ENCODE results near the gene PGA5.

The PGA5 gene

DNA sequence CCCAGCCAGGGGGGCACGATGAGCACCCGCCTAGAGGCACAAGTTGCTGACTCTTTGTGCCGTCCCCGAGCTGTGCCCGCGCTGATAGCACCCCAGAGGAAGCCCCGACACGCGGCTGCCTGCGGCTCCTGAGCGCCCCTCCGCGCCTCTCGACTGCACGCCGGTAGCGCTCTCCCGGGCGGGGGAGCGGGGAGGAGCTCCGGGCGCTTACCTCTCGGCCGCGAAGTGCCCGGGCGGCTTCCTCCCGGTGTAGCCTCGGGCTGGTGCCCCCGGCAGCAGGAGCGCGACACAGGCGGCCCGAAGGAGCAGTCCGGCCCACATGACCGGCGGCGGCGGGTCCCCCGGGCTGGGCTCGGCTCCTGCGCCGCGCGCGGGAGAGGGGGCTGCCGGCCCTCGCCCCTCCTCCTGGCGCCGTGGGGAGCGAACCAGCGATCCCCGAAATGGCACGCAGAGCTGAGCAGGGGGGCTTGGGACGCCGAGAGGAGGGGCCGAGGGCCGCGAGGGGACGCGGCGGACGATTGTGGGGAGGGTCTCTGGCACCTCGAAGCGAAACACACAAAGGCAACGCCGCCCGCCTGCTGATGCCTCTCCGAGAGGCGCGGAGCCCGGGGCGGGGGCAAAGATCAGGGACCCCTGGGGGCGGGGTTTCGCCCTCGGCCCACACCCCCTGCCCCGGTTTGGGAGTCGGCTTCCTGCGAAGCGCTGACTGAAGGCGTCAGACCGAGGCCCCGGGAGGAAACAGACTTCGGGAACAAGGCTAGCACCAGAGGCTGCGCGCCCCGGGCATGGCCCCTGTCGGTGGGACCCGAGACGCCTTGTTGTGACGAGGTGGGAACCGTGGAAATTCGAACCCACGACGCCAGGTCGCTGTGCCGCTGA, 54.0 kb downstream of the PGA5 start, which contains the start of gene VWCE:
Gene VWCE, minus strand, starts transcription at position 600 of the 879 bp plus-strand sequence. Its CDS starts 279 bp downstream, at position 321.
- peak; percentile 66 for DNase-seq (ENCODE audit: low read depth)

DNA sequence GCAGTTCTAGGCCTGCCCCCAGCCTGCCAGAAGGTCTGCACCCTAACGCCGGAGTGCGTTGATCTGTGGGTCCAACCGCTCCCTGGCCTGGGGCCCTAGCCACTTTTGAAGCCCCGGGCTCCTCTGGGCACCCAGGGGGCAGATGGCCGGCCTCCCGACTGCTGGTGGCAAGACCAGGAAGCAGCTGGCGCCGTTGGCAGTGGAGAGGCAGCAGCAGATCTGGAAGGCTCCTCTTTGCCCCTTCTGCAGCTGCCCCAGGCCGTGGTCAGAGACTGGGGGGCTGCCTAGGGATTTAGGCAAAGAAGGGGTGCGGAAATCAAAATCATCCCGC, 54.6 kb downstream of the PGA5 start:
- DNase-seq (ENCODE audit: low read depth): no peak

DNA sequence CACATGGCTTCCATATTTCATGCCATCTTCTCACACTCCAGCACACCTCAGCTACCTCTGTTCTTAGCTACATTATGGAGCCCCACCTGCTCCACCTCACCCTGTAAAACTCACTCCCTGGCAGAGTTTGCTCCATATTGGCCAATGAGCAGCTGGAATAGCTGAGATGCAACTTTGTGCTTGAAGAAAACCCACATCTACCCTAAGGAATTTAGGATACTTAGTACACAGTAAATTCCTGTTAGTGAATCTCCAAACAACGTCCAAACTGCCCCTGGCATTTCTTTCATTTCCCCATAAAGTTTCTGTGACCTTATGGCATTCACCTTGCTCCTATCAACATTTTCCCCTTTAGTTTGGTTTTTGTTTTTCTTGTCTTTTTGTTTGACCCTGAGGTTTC, 56.4 kb downstream of the PGA5 start:
- DNase-seq (ENCODE audit: low read depth): no peak

DNA sequence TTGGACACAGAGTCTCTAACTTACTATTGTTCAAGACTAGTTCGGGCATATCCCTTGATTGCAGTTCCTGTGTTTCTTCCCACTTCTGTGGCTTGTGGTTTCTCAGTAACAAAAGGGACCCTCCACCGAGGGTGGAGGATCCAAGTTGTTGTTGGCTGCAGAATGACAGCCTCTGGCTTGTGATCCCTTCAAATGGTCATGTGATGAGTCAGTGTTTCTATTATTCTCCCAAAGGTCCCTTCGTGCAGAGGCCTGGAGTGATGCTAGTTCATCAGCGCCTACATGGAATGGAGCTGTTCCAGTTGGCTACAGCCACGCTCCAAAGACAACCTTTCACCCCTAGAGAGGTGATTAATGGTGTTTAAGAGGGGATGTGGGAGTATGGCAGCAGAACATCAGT, 56.8 kb downstream of the PGA5 start:
- no peak for DNase-seq (ENCODE audit: low read depth)

DNA sequence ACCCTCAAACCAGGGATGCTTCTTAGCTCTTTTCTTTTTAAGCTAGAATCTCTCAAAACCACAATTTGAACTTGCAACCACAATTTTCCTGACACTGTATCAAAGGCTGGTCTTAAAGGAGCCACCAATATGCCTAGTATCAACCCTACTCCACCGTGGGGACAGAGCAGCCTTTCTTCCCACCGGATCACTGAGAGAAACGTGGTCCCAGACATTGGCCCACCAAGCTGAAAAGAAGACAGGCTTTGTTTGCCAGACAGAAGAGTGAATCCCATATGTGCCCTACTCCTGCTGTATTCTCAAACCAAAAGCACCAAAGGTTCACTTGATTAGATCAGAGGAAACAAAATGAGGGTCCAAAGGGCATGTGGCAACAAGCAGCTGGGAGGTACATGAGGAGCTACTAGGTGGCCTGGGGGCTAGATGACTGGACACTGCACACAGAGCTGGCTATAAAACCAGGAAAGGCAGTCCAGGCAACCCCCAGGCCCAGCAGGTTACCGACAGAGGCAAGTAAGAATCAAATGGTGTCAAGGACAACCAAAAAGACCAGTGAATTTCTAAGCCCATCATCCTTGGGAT, 57.8 kb downstream of the PGA5 start:
- no peak for DNase-seq (ENCODE audit: low read depth)

All from stimulated activated CD4-positive, alpha-beta T cell treated with anti-CD3 and anti-CD28 coated beads, Interleukin-2, amount 100 ng/mL, for 4 hours (primary cell).